HG03139 (cell line): ENCODE data around the gene TSPAN18.

Experiments used
- ATAC-seq: cut with Tn5 transposase; IDR thresholded peaks from one replicate; pipeline ENCODE4 v1.9.1; 2021; ENCODE audit not compliant: unreplicated experiment

TSPAN18 gene

DNA sequence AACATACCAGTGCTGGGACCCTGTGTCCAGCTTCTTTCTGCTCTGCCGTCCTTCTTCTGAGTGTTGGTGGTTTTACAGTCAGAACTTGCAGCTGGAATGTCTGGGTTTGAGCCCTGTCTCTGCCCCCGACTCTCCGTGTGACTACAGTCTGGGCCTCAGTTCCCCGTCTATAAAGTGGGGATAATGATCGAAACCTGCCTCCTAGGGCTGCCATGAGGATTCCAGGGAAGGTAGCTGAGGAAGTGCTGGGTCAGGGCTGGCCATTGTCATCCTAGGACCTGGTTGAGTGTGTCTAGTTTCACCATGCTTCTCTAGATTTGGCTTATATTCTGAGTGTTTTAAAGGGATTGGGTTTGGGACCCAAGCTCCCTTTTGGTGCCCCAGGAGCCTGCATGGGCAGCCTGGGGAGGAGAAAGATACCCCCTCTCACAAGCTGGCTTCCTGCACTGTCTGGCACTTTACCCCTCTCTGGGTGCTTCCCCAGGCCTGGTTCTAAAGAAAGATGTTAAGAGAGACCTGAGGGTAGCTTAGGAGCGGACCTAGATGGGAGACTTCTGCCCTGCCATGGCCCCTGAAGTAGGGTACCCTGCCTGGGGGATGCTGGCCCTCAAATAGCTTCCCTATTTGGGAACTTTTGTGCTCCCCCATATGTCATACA, 49.9 kb downstream of the TSPAN18 start:
- no peak for ATAC-seq

DNA sequence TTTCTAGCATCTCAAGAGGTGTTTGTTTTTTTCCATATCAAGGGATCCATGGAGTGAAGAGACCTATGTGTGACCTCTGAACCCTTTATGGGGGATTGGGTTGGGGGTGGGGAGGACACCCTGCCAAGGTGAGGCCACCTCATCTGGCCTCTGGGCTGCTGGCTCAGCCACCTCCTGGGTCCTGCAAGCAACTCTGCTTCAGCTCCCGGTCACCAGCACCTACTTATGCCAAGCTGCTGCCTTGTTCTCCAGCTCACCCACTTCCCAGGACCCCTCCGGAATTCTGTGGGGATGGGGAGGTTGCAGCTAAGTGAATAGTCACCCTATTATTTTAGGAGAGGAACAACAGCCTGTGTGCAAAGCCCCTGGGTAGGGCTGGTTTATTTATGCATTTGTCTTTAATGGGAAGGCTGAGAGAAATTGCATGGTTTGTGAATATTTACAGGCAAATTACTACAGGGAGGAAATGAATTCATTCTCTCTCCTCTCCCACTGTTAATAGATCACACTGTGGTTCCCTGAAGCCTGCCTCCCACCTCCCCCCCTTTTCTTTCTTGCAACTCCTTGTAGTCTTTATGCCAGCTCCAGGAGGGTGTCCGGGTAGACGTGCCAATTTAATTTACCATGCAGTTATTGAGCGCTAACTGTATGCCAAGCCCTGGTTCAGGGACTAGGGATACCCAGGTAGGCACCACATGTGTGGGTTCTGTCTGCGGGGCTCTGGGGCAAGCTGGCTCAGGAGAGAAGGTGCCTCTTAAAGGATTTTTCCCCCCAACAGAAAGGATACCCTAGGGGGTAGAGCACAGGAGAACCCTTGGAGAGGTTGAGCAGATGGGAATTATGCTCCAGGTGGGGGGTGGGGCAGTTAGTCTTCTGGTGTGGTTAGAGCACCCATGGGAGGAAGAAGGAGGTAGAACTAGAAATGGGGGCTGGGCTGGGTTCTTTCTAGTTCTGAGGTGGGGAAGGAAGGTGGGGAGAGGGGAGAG, 50.7 kb downstream of the TSPAN18 start:
- ATAC-seq = no peak

DNA sequence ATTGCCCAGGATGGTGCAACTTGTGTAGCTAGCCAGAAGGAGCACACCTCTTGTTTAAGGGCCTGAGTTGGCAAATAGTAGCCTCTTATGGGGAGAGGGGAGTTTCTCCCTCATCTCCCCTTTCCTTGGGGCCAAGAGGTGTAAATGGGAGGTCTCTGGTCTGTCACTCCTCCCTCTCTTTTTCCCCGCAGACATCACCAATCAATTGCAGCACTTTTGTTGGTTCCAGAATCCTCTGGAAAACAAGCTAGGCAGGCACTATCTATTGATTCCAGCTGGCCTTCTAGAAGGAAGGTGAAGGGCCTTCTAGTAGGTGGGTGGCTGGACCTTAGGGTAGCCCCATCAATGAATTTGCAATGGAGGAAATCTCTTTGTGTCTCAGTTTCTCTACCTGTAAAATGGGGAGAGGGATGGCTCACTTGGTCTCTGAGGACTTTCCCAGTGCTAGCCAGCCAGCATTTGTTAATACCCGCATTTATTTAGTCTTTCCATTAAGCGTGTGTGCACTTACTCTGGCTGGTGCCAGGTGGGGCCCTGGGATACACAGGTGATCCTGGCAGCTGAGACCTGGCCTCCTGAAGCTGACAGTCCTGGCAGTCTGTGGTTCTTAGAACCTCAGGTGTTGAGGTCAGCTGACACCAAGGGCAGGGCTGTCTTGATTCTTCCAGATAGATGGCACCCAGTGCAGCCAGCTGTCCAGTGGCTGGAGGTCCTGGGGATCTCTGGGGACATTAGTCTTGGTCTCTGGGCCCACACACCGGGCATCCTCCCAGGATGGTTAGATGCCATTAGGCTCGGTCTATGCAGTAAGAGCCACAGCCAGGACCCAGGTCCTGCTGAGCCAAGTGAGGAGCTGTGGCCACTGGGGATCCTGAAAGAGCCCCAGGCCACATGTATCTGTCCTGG, 51.7 kb downstream of the TSPAN18 start:
- no peak for ATAC-seq

DNA sequence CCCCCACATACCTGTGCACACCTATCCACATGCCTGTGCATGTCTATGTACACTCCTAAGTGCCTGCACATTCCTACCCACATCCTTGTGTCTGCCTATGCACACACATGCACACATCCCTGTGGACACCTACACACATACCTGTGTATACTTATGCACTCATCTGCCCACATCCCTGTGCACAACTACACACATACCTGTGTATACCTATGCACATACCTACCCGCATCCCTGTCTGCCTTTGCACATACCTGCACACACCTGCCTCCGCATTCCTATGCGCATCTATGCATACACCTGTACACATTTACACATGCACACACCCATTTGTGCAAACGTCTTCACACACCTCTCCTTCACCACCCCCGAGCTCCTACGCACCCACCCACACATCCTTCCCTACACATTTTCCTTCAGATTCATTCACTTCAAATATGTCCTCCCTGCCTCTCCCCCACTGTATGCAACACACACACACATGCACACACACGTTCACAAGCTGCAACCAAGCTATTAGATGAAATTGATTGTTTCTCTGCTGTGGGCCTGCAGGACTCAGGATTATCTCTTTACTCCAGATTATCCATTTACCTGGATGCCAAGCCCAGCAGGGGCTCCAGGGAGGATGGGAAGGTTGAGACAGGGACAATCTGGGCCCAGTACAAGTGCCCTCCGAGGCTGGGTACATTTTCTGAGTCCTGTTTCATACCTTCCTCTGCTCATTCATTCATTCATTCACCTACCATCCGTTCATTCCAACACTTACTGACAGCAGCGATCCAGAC, 53.2 kb downstream of the TSPAN18 start:
- ATAC-seq = no peak

DNA sequence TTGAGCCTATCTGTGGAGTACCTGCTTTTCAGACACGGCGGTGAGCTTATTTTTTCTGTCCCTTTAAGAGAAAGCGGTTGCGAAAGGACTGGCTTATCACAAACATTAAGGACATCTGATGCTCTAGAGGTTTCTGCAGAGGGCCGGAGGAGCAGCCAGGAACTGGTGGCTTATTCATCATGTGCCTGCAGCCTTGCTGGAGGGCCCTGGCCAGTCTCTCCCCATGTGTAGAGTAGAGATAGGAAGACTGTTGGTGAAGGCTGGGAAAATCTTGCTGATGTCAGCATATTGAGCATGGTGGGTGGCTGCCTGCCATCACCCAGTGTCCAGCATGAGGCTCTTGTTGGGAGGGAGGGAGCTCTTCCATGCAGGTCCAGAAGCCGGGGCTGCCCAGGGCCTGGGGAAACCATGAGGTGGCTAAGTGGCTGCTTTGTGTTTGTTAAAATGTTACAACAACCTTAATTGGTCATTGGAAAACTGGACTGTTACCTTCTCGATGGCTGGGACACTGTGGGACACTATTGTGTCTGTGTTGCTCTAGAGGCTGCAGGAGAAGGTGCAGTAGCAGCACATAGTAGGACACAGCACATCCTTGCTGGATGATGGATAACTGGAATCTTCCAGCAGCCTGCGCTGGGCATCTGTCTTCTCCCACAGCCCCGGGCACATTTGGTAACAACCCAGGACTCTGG, 54.3 kb downstream of the TSPAN18 start:
- ATAC-seq = no peak

DNA sequence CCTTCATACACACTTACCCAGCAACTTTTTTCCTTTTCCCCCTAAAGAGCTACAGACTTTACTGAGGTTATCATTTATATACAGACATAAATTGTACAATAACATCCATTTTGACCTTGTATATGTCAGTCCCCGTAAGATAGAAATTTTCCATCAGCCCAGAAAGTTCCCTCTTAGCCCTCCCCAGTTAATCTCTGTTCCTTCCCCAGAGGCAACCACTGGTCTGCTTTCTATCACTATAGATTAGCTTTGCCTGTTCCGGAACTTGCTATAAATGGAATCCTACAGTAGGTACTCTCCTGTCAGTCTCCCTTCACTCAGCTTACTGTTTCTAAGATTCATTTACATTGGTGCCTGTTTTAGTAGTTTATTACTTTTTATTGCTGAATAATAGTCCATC, 54.9 kb downstream of the TSPAN18 start:
- no peak for ATAC-seq

DNA sequence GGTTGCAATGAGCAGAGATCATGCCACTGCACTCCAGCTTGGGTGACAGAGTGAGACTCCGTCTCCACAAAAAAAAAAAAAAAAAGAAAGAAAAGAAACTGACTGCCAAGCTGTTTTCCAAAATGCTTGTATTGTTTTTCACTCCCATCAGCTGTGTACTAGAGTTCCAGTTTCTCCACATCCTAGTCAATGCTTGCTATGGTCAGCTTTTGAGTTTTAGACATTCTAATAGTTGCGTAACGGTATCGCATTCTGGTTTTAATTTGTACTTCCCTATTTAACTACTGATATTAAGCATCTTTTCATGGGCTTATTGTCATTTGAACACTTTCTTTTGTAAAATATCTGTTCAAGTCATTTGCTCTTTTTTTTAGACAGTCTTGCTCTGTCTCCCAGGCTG, 55.7 kb downstream of the TSPAN18 start:
- ATAC-seq = no peak

DNA sequence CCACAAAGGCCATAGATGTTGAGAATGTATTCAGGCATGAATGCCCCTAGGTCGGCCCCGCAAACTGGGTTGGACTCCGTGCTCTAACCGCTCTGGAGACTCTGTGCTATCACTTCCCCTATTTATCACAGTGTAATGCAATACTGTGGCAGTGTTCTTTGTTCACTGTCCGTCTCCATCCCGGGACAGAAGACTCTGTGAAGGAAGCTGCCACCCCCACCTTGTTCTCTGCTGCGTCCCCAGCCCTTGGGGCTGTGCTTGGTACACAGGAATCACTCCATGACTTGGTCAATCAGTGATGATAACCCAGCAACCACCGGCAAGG, 57.6 kb downstream of the TSPAN18 start:
- no peak for ATAC-seq

DNA sequence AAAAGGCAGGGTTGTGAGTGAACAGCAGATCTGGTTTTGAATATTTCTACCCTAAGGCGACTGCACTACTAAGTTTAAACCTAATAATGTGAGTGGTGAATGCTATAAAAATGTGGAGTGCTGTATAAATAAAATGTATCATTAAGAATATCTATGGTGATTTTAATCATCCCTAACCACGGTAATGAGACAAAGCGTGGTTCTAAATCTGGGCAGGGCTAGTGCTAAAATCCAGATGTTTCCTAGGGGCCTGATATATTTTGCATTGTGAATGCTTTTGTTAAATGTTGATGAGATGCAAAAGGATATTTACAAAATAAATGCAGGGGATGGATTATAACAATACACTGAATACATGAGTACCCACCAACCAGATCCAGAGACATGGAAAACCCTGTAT, 58.1 kb downstream of the TSPAN18 start:
- ATAC-seq = no peak

DNA sequence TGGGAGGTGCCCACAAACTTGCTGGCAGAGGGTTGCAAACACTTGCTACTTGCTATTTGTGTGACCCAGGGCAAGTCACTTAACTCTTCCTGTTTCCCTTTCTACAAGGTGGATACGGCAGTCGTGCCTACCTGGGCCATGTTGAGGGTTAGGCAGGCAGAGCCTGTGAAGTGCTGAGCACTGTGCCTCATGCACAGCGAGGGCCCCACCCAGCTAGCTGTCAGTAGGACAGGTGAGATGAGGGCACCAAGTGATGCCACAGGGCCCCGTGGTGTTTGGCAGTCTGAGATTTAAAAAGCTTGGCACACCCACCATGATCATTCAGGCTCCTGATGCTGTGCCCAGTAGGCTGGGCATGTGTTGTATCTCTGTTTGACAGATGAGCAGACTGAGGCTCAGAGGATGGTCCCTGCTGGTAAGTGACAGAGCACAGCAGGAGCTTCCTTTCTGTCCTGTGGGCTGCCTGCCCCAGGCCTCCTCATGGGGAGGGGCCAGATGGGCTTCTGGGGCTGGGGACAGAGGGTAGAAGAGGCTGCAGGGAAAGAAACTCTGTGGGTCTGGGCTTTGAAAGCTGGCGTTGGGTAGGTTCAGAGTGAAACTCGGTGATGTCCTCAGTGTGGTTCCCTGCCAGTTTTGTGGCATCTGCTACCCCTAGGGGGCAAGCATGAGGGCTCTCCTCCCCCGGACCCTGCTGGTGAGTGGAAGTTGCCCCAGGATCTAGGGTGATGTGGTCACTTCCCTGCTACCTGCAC, 59.3 kb downstream of the TSPAN18 start:
- no peak for ATAC-seq

DNA sequence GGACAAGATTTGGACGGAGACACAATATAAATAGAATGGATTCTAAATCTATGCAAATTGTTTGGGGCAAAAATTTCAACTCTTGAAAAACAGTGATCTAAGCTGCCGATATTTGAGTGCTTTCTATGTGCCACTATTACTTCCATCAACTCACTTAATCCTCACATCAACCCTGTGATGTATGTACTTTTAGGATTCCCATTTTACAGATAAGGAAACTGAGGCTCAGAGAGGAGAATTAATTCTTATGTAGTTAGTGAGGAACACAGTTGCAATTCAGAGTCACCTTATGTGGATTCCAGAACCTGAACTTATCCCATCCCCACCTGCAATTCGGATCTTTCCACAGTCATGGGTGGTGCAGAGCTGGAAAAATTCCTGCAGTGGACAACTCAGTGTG, 60.3 kb downstream of the TSPAN18 start:
- no peak for ATAC-seq

DNA sequence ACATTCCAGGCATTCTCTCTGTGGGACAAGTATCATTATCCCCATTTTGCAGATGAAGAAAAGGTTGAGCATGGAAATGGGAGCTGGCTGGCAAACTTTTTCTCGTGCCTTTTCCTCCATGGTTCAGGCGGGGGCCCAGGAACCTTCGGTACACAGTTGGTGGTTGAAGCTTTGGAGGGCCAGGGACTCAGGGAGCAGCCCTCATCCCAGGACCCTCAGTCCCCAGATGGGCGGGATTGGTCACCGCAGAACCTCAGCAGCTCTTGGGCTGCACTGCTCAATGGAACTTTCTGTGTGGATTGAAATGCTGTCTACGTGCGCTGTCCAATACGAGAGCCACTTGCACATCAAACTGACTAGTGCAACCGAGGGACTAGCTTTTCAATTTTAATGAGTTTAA, 61.2 kb downstream of the TSPAN18 start:
- ATAC-seq = no peak

DNA sequence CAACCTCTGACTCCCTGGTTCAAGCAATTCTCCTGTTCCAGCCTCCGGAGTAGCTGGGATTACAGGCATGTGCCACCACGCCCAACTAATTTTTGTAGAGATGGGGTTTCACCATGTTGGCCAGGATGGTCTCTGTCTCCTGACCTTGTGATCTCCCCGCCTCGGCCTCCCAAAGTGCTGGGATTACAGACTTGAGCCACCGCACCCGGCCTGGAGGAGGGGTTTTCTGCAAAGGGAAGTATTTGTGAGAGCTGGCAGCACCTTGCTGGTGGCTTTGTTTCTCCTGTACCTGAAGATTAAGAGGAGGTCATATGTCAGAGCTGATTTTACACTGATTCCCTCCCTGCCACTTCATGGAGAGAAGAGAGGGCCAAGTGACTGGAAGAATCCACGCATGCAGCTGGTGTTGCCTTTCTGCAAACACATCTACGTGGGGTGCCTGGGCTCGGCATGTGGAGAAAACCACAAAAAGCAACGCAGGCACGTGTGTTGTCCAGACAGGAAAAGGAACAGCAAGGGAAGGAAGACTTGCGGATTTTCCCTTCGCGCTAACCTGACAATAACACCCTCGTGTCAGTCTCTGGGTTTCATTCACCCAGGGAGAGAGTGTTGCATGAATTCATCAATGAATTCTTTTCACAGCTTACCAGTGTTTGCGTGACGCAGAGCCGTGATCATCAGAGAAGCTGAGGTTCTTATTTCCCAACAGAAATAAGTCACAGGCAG, 61.9 kb downstream of the TSPAN18 start:
- no peak for ATAC-seq

DNA sequence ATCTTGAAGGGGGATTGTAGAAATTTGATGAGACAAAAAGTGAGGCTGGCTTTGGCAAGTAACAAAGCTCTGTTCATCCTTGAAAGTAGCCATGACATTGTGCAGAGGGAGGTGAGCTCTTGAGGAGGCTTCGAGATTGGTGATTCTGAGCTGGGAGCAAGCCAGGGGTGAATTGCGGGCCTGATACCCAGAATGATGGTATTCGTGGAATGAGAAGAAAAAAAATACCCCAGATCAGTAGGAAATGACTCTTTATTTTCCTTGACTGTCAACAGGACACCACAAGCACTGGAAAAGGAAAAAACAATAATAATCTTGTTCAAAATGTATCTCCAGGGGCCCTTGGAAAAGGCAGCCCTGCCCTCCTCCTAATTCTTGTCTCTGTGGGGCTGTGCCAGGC, 62.7 kb downstream of the TSPAN18 start:
- no peak for ATAC-seq

DNA sequence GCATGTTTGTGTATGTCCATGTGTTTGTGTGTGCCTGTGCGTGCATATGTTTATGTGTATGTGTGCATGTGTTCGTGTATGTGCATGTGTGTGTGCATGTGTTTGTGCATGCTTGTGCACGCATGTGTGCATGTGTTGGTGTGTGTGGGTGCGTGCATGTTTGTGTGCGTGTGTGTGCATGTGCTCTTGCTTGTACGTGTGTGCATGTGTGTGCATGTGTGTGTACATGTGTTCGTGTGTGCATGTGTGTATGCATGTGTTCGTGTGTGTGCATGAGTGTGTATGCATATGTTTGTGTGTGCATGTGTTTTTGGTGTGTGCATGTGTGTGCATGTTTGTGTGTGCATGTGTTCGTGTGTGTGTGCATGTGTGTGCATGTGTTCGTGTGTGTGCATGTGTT, 63.4 kb downstream of the TSPAN18 start:
- no peak for ATAC-seq

DNA sequence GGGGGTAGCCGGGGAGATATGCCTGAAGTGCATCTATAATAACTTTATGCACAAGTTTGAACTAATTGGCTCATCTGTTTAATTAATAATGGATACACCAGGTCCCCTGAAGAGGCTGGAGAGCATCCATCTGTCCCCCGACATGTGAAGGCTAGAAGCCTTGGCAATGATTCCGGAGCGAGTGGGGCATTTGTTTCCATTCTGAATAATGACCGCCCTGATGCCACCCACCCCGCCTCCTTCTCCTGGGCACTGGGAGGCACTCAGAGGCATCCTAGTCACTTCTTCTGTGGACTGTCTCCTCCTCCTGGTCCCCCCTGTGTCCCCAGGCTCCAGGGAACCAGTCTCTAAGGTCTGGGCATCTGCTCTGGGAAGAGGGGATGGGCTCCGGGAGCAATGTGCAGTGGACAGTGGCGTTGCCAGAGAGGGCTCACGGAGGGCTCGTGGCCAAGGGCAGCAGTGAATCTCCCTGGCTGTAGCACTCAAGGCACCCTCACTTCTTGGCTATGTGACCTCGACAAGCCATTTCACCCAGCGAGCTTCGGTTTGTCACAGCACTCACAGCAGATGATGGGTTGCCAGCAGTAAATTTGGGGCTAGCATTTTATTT, 64.7 kb downstream of the TSPAN18 start:
- ATAC-seq = no peak

DNA sequence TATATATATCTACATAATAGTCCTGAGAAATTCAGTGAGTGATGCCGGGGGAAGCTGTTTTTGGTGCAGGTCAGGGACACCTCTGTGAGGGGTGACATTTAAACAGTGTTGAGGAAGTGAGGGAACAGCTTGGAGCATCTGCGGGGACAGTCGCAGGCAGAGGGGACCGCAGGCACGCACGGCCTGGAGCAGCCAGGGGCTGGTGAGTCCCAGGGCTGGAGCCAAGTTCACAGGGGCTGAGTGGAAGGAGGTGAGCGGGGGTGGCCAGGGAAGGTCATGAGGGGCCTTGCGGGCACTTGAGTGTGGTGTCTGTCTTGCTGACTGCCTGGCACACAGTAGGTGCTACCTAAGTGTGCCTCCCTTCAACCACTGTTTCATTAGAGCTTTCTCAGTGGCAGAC, 65.4 kb downstream of the TSPAN18 start:
- no peak for ATAC-seq

DNA sequence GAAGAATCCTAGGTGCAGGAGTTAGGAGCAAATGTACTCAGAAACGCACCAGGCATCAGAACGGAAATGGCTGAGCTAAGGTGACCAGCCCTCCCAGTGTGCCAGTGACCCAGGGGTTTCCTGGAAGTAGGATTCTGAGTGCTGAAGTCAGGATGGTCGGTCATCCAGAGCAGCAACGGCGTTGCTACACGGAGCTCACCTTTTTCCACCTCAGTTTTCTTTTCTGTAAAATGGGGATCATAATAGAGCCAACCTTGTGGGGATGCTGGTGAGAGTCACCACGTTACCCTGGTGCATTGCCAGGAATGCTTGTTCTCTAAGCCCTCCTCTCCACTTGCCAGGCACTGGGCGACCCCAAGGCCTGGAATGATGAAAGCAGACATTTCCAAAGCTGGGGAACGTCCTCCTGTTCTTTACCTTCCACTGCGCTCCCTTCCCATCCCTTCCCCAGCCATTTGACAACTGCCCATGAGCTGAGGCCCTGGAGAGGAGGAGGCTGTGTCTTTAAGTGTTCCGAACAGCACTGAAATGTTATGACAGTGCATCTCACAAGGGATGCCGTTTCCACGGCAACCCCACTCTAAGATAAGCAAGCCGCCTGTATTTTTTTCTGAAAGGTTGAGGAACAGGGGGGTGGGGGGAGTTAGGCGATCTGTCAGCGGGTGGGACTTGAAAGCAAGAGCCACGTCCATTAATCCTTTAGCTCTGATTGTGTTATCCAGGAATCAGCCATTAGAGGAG, 66.8 kb downstream of the TSPAN18 start:
- ATAC-seq = no peak
